ENCODE measurements around the gene GLT1D1. TPM values are rescaled to one million over a fixed set of nuclear protein-coding genes. Genes with fewer than 3 reads are reported as not detected.
"Not testable (repeated sequence)": the region's sequence is repeated elsewhere in the genome, so short reads cannot be mapped to it uniquely, and the experiment has no call there.

Gene GLT1D1
- total RNA-seq, 4 donors from 2014 or later, result 0.26 to 3.6 (median 2.9) TPM; not detected in 1

GRCh38 chr12:128827724-128828123 is 25.6 kb upstream of the GLT1D1 start:
- intact Hi-C loops (cut with DNase I; ENCODE audit: low total_unique reads), result no loop called here
- no peak for DNase-seq
- no peak overlapping the region for H3K27ac ChIP-seq
- H3K9me3 ChIP-seq, result no peaks in the 10 kb centered on the region
- no peak overlapping the region for H3K4me3 ChIP-seq
- H3K36me3 ChIP-seq, result no peaks in the 10 kb centered on the region
- H3K4me1 ChIP-seq, result peaks cover 0 to 7% of the 10 kb centered on the region in 2 donors
- TF ChIP-seq POLR2A (IDR thresholded peaks at IDR 0.05), result no peak
- TF ChIP-seq CTCF (IDR thresholded peaks at IDR 0.05), result no peak
- no peaks in the 10 kb centered on the region for H3K27me3 ChIP-seq

GRCh38 chr12:128829861-128830504 is 23.3 kb upstream of the GLT1D1 start:
- H3K9me3 ChIP-seq, result no peaks in the 10 kb centered on the region
- DNase-seq, result no peak
- intact Hi-C loops (cut with DNase I; ENCODE audit: low total_unique reads), result no loop called here
- H3K4me1 ChIP-seq, result no peaks in the 10 kb centered on the region
- no peak overlapping the region for H3K4me3 ChIP-seq
- no peaks in the 10 kb centered on the region for H3K27me3 ChIP-seq
- no peaks in the 10 kb centered on the region for H3K36me3 ChIP-seq
- no peak overlapping the region for H3K27ac ChIP-seq
- TF ChIP-seq POLR2A (IDR thresholded peaks at IDR 0.05), result no peak
- TF ChIP-seq CTCF (IDR thresholded peaks at IDR 0.05), result no peak

GRCh38 chr12:128830505-128830893 is 22.8 kb upstream of the GLT1D1 start:
- intact Hi-C loops (cut with DNase I; ENCODE audit: low total_unique reads), result no loop called here
- H3K4me1 ChIP-seq, result no peaks in the 10 kb centered on the region
- no peak overlapping the region for H3K27ac ChIP-seq
- DNase-seq, result no peak
- no peaks in the 10 kb centered on the region for H3K36me3 ChIP-seq
- no peaks in the 10 kb centered on the region for H3K27me3 ChIP-seq
- H3K4me3 ChIP-seq, result no peak overlapping the region
- TF ChIP-seq CTCF (IDR thresholded peaks at IDR 0.05) (no peak), POLR2A (IDR thresholded peaks at IDR 0.05) (no peak)
- H3K9me3 ChIP-seq, result no peaks in the 10 kb centered on the region

- no peak overlapping the region for H3K4me3 ChIP-seq
- H3K27me3 ChIP-seq, result no peaks in the 10 kb centered on the region
- no peaks in the 10 kb centered on the region for H3K4me1 ChIP-seq
- no peaks in the 10 kb centered on the region for H3K36me3 ChIP-seq
- intact Hi-C loops (cut with DNase I; ENCODE audit: low total_unique reads), result no loop called here
- no peaks in the 10 kb centered on the region for H3K9me3 ChIP-seq
- DNase-seq, result no peak
- no peak overlapping the region for H3K27ac ChIP-seq
- no peak for TF ChIP-seq CTCF (IDR thresholded peaks at IDR 0.05)
- no peak for TF ChIP-seq POLR2A (IDR thresholded peaks at IDR 0.05)
Observed at GRCh38 chr12:128833418-128833817, 19.9 kb upstream of the GLT1D1 start.

- intact Hi-C loops (cut with DNase I; ENCODE audit: low total_unique reads); DNase-seq; H3K4me3 ChIP-seq; H3K9me3 ChIP-seq; H3K4me1 ChIP-seq; H3K27me3 ChIP-seq; H3K27ac ChIP-seq; H3K36me3 ChIP-seq: not testable (repeated sequence)
Observed at GRCh38 chr12:128839885-128840284, 13.4 kb upstream of the GLT1D1 start.

Data from uterus (tissue), 4 donors.